GM19351 (cell line): ENCODE results near the gene ZNF420.
A peak's percentile ranks its signal among the peaks of the same experiment; 100 is the strongest.
"Not testable (repeated sequence)": the region's sequence is repeated elsewhere in the genome, so short reads cannot be mapped to it uniquely, and the experiment has no call there.

Experiments used
- ATAC-seq: cut with Tn5 transposase; IDR thresholded peaks from one replicate; pipeline ENCODE4 v1.9.1; 2021; ENCODE audit warnings: mild to moderate bottlenecking, moderate library complexity; ENCODE audit not compliant: unreplicated experiment

Gene ZNF420

DNA sequence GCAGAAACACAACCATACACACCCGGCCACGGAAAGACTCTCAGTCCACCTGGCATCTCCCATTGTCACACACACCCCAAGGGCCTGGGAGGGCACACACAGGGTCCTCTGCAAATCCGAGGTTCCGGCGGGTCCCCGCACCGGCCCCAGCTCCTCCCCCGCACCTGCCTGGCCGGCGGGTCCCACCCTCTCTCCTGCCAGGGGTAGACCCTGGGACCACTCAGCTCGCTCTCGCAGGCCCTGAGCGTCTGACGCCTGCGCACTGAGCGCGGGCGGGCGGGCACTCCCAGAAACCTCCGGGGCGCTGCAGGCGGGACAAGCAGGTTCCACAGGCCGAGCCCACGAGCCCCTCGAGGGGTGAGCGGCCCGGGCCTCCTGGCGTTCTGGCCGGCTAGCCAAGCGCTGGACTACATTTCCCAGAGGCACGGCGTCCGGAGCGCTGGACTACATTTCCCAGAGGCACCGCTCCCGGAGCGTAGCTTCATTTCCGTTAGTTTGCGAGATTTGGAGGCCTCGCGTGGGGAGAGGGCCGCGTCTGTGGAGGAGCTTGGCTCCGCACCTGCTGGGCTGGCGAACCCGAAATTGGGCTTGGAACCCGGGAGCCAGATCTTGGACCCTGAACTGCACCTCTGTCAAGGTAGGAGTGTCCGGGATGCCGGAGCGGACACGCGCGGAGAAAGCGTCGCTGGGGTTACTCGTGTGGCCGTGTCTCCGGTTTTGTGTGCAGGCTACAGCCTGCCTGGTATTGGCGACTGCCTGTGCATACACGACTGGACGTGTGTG lies at the start of gene ZNF420:
TSS of gene ZNF420 (plus strand) at position 500 of the 783 bp plus-strand sequence. CDS start 10,686 bp downstream, outside the sequence.
- ATAC-seq, result peak; percentile 94

GRCh38 chr19:37045140-37045539 lies 33.1 kb upstream of the ZNF420 start:
- no peak for ATAC-seq

DNA sequence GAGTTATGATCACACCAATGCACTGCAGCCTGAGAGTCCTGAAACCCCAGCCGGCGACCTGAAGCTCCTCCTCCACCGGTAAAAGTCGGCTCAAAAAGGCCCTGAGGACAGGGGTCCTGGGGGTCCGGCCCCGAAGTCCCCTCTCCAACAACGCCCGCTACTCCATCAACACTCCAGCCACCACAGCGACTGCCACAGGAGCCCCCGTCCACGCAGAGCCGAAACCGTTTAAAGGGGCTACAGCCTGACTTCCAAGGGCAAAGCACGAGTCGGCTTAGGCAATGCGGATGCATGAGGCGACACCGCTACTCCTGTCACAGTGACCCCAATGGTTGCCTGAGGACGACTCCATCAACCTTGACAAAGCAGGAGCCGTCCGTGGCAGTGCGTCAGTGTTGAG lies 22.9 kb upstream of the ZNF420 start:
- no peak for ATAC-seq

- ATAC-seq, result no peak
These were observed 21.5 kb upstream of the ZNF420 start for GRCh38 chr19:37056776-37057175.

- ATAC-seq, result no peak
These were observed 19.1 kb upstream of the ZNF420 start for GRCh38 chr19:37059142-37059541.

DNA sequence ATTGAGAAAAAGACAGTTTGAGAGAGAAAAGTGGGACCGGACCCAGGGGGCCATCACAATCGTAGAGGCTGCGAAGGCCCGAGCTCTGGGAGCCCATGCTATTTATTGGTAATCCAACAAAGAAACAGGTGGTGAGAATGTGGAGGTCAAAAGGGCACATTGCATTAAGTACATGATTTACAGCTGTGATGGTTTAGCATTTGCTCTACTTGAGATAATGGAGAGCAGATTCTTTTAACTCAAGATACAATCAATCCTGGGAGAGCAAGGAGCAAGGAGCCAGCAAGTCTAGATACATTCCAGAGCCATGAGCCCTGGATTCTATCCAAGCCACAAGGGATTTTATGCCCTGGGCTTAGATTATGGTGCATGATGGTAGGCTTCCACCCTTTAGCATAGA lies 13.3 kb upstream of the ZNF420 start:
- ATAC-seq, result not testable (repeated sequence)

DNA sequence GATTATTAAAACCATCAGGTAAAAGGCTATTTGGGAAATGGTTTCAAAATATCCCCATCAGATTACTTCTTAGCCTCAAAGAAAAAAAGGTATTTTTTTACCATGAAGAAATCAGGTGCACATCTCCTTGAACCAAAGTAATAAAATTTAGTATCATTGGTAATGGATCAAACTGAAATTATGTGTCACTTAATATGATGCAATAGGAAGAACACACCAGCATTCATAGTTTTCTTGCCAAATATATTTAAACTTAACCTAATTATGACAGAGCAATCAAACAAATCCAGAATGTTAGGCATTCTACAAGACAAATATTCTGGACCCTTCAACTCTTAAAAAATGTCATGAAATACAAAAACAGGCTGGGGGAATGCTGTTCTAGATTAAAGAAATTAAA lies 4.1 kb upstream of the ZNF420 start:
- no peak for ATAC-seq

DNA sequence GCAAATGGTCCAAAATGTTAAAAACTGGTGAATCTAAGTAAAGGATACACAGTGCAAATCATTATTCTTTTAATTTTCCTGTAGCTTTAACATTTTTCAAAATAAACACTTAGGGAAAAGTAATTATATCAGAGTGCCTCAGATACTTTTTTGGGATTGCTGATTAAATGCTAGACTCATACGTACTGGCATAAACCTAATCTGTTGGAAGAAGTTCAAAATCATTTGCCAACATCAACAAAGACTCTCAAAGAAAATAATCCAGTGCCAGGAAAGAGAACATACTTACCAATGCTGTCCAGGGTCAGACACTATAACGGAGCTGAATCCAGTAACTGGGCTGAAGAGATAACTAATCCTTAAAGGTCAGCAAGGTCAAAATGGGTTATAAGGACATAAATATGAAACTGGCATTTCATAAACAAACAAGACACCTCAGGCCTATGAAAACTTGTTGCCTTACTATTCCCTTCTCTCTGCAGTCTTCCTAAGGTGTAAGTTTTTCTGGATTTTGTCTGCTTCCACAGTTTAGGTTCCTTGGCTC lies 3.3 kb upstream of the ZNF420 start:
- no peak for ATAC-seq

GRCh38 chr19:37076524-37076923 lies 1.7 kb upstream of the ZNF420 start:
- not testable (repeated sequence) for ATAC-seq

DNA sequence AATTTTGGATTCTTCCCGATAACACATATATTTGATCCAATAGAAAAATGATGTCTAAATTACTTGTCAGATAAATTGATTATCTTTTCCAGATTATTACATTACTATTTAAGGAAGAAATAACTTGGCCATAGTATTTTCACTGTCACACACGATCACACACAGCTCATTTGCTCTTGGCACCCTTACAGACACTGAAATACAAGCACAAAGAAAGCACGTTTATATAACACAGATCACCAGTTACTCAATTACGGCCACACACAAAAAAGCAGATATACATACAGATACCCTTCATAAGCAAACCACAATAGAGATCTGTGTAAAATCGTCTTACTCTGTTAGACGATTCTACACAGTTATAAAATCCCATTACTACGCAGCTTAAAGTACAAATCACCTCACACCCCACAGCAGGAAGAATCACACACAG lies 716 bp upstream of the ZNF420 start:
- ATAC-seq, result no peak

DNA sequence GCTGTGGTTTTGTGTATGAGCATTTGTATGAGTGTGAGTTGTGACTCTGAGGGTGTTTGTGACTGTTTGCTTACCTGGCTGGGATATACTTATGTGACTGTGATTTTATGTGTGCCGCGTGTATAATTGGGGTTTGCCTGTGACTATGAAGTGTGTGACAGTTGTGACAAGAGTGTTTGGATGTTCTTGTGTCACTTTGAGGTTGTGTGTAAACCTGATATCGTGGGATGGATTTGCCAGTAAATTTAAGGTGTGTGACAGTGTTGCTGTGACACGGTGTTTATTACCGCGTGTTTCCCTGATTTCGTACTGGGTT lies 442 bp downstream of the ZNF420 start:
- no peak for ATAC-seq

DNA sequence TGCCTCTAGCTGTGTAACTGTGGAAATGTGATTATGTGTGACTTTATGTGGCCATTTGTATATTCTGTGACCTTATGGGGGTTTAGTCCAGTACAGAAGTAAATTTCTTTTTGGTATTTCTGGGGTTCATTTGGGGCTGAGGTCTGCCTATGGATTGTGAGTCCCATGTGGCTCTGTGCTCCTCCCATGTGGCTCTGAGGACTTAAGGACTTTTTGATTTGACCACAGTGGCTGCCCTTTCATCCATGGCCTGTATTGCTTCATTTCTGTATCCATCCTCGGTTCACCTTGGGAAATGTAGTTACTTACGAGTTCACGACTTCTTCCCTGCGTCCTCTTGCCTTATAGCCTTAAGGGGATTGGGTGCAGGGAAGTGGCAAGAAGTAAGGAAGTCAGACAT lies 1.0 kb downstream of the ZNF420 start:
- no peak for ATAC-seq

DNA sequence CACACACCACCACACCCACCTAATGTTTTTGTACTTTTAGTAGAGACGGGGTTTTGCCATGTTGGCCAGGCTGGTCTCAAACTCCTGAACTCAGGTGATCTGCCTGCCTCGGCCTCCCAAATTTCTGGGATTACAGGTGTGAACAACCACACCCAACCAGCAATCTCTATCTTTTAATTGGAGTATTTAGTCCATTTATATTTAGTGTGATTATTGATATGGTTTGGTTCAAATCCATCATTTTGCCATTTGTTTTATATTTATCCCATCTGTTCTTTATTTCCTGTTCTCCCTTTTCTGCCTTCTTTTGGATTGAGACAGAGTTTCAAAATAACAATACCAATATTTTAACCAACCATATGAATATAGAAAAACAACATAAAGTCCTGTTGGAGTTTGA lies 4.1 kb downstream of the ZNF420 start:
- no peak for ATAC-seq

GRCh38 chr19:37087110-37087509 lies 8.9 kb downstream of the ZNF420 start:
- no peak for ATAC-seq

- no peak for ATAC-seq
These were observed 17.6 kb downstream of the ZNF420 start for GRCh38 chr19:37095859-37096258.

GRCh38 chr19:37098570-37098969 lies 20.3 kb downstream of the ZNF420 start:
- no peak for ATAC-seq

- ATAC-seq, result not testable (repeated sequence)
These were observed 25.9 kb downstream of the ZNF420 start for GRCh38 chr19:37104135-37104534.

- ATAC-seq, result not testable (repeated sequence)
These were observed 33.5 kb downstream of the ZNF420 start for GRCh38 chr19:37111753-37112152.

DNA sequence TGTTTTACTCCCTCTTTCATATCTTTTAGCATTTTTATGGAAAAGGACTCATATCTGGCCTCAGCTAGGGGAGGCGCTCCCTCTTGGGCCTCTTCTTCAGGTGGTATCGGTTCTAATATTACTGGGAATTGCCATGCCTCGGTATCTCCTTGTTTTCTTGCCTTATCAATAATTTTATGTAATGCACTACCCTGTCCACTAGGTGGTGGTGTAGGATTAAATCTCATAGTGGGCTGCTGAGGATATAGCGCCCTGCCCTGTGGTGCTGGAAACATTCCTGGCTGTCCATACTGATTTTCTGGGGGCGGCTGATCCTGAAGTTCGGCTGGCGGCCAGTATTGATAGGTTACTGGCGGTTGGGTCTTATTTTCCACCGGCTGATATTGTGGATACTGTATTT lies 35.8 kb downstream of the ZNF420 start:
- no peak for ATAC-seq

DNA sequence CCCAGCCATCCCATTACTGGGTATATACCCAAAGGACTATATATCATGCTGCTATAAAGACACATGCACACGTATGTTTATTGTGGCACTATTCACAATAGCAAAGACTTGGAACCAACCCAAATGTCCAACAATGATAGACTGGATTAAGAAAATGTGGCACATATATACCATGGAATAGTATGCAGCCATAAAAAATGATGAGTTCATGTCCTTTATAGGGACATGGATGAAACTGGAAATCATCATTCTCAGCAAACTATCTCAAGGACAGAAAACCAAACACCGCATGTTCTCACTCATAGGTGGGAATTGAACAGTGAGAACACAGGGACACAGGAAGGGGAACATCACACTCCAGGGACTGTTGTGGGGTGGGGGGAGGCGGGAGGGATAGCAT lies 43.9 kb downstream of the ZNF420 start:
- ATAC-seq, result not testable (repeated sequence)

DNA sequence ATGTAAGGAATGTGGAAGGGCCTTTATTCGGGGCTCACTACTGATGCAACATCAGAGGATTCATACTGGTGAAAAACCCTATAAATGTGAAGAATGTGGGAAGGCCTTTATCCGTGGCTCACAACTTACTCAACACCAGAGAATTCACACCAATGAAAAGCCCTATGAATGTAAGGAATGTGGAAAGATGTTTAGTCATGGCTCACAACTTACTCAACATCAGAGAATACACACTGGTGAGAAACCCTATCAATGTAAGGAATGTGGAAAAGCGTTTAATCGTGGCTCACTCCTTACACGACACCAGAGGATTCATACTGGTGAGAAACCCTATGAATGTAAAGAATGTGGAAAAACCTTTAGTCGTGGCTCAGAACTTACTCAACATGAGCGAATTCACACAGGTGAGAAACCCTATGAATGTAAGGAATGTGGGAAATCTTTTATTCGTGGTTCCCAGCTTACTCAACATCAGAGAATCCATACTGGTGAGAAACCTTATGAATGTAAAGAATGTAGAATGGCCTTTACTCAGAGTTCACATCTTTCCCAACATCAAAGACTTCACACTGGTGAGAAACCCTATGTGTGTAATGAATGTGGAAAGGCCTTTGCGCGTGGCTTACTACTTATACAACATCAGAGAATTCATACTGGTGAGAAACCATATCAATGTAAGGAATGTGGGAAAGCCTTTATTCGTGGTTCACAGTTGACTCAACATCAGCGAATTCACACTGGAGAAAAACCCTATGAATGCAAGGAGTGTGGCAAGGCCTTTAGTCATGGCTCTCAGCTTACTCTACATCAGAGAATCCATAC lies 50.0 kb downstream of the ZNF420 start:
- no peak for ATAC-seq

DNA sequence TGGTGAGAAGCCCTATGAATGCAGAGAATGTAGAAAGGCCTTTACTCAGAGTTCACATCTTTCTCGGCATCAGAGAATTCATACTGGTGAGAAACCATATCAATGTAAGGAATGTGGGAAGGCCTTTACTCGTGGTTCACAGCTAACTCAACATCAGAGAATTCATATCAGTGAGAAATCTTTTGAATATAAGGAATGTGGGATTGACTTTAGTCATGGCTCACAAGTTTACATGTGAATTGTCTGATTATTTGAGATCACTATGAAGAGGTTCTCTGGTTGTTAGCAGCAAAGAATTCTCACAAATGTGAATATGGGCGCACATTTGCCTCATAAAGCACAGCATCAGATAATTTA lies 50.6 kb downstream of the ZNF420 start:
- ATAC-seq, result no peak
